NB4 (cell line): ENCODE results near the gene SCAF4.

Experiments
- MYC ChIP-seq: IDR thresholded peaks from 2 replicates; pipeline ENCODE4 v1.6.1; 2011; ENCODE audit warnings: low read depth, low read length
- POLR2A ChIP-seq: IDR thresholded peaks from 2 replicates; pipeline ENCODE4 v1.6.1; 2011; ENCODE audit warnings: mild to moderate bottlenecking; ENCODE audit not compliant: insufficient read length; ENCODE audit errors: extremely low read depth
- TF ChIP-seq, protein P1 (sequence below): IDR thresholded peaks from one replicate; pipeline ENCODE4 v1.5.1; 2012; ENCODE audit warnings: low read depth, low read length
- TF ChIP-seq, protein P2 (sequence below): IDR thresholded peaks from 2 replicates; pipeline ENCODE4 v1.6.1; 2011; ENCODE audit warnings: low read depth, low read length

DNA sequence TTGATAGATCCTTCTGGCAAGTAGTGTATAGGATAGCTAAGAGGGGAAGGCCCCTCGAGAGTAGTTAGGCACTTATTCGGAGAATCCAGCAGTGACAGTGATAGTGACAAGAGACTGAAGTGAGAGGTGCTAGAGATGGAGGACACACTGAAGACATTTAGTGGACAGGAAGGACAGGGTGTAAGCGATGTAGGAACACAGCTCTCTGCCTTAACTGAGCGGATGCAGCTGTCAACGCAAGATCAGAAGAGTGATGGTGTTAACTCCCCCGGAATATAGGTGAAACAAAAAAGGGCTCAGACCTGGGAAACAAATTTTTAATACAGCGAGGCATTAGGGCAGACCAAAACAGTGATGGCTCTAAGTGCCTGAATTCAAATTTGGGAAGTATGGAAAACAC lies 56.6 kb downstream of the SCAF4 start:
- TF ChIP-seq, protein P1, sequence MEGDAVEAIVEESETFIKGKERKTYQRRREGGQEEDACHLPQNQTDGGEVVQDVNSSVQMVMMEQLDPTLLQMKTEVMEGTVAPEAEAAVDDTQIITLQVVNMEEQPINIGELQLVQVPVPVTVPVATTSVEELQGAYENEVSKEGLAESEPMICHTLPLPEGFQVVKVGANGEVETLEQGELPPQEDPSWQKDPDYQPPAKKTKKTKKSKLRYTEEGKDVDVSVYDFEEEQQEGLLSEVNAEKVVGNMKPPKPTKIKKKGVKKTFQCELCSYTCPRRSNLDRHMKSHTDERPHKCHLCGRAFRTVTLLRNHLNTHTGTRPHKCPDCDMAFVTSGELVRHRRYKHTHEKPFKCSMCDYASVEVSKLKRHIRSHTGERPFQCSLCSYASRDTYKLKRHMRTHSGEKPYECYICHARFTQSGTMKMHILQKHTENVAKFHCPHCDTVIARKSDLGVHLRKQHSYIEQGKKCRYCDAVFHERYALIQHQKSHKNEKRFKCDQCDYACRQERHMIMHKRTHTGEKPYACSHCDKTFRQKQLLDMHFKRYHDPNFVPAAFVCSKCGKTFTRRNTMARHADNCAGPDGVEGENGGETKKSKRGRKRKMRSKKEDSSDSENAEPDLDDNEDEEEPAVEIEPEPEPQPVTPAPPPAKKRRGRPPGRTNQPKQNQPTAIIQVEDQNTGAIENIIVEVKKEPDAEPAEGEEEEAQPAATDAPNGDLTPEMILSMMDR: no peak
- no peak for TF ChIP-seq POLR2A
- TF ChIP-seq, protein P2, sequence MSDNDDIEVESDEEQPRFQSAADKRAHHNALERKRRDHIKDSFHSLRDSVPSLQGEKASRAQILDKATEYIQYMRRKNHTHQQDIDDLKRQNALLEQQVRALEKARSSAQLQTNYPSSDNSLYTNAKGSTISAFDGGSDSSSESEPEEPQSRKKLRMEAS: no peak
- no peak for TF ChIP-seq MYC
